H9 (cell line): ENCODE data around the gene PDE4B. TPM values are rescaled to one million over a fixed set of nuclear protein-coding genes. Genes with fewer than 3 reads are reported as not detected.

Source experiments
- DNase-seq: peaks from one replicate; pipeline ENCODE4 v3.0.0-alpha.2; 2017
- H2AFZ ChIP-seq: one replicate; pipeline ENCODE4 v1.6.1; 2013; ENCODE audit warnings: mild to moderate bottlenecking, low read length, control low read depth, moderate library complexity
- H2AK5ac ChIP-seq: 2 replicates; pipeline ENCODE4 v1.6.1; 2013; ENCODE audit warnings: low read length, control low read depth, mixed read lengths; ENCODE audit not compliant: insufficient read length
- H2BK120ac ChIP-seq: one replicate; pipeline ENCODE4 v1.6.1; 2013; ENCODE audit warnings: low read depth, mild to moderate bottlenecking, low read length, control low read depth, inconsistent platforms; ENCODE audit not compliant: poor library complexity, severe bottlenecking
- H2BK12ac ChIP-seq: 2 replicates; pipeline ENCODE4 v1.6.1; 2013; ENCODE audit warnings: low read length, control low read depth, mixed read lengths, low read depth; ENCODE audit not compliant: insufficient read length
- H2BK15ac ChIP-seq: 2 replicates; pipeline ENCODE4 v1.6.1; 2013; ENCODE audit warnings: low read depth, low read length, control low read depth
- H2BK20ac ChIP-seq: one replicate; pipeline ENCODE4 v1.6.1; 2013; ENCODE audit warnings: low read depth, mild to moderate bottlenecking, low read length, control low read depth, inconsistent platforms; ENCODE audit not compliant: poor library complexity, severe bottlenecking
- H2BK5ac ChIP-seq: 2 replicates; pipeline ENCODE4 v1.6.1; 2013; ENCODE audit warnings: low read length, control low read depth, mixed read lengths; ENCODE audit not compliant: insufficient read length
- H3K14ac ChIP-seq: 2 replicates; pipeline ENCODE4 v1.6.1; 2013; ENCODE audit warnings: low read length, control low read depth; ENCODE audit not compliant: insufficient read depth
- H3K18ac ChIP-seq: 2 replicates; pipeline ENCODE4 v1.6.1; 2013; ENCODE audit warnings: low read depth, mild to moderate bottlenecking, mixed read lengths, low read length, control low read depth; ENCODE audit not compliant: insufficient read length
- H3K23ac ChIP-seq: 2 replicates; pipeline ENCODE4 v1.6.1; 2013; ENCODE audit warnings: low read length, control low read depth, mixed read lengths, low read depth; ENCODE audit not compliant: insufficient read length
- H3K23me2 ChIP-seq: 2 replicates; pipeline ENCODE4 v1.6.1; 2013; ENCODE audit warnings: low read depth, mild to moderate bottlenecking, mixed read lengths, low read length, control low read depth; ENCODE audit not compliant: insufficient read length, poor library complexity, severe bottlenecking
- H3K27ac ChIP-seq: 2 replicates; pipeline ENCODE4 v1.5.1; 2013; ENCODE audit warnings: low read length, control low read depth, mixed read lengths, low read depth; ENCODE audit not compliant: insufficient read length
- H3K27me3 ChIP-seq: 2 replicates; pipeline ENCODE4 v1.6.1; 2013; ENCODE audit warnings: low read length, control low read depth, inconsistent platforms; ENCODE audit not compliant: insufficient read depth
- H3K4ac ChIP-seq: 2 replicates; pipeline ENCODE4 v1.6.1; 2013; ENCODE audit warnings: low read depth, mild to moderate bottlenecking, control low read depth, inconsistent platforms, low read length, moderate library complexity
- H3K4me1 ChIP-seq: 2 replicates; pipeline ENCODE4 v1.6.1; 2013; ENCODE audit warnings: low read length, control low read depth, inconsistent platforms; ENCODE audit not compliant: insufficient read depth
- H3K4me2 ChIP-seq: 2 replicates; pipeline ENCODE4 v1.6.1; 2013; ENCODE audit warnings: low read length, control low read depth, mixed read lengths; ENCODE audit not compliant: insufficient read length, insufficient read depth
- H3K56ac ChIP-seq: 2 replicates; pipeline ENCODE4 v1.6.1; 2013; ENCODE audit warnings: low read depth, mild to moderate bottlenecking, mixed read lengths, low read length, control low read depth; ENCODE audit not compliant: insufficient read length
- H3K79me1 ChIP-seq: 2 replicates; pipeline ENCODE4 v1.6.1; 2013; ENCODE audit warnings: low read depth, mild to moderate bottlenecking, moderate library complexity, low read length, control low read depth, inconsistent platforms; ENCODE audit not compliant: insufficient read depth, poor library complexity, severe bottlenecking
- H3K79me2 ChIP-seq: 2 replicates; pipeline ENCODE4 v1.6.1; 2013; ENCODE audit warnings: low read length, control low read depth, inconsistent platforms; ENCODE audit not compliant: insufficient read depth
- H3K9ac ChIP-seq: 2 replicates; pipeline ENCODE4 v1.6.1; 2013; ENCODE audit warnings: low read length, control low read depth, mixed read lengths; ENCODE audit not compliant: insufficient read length; ENCODE audit errors: extremely low read depth
- H3K9me3 ChIP-seq: one replicate; pipeline ENCODE4 v1.6.1; 2013; ENCODE audit warnings: low read depth, low read length, inconsistent platforms; ENCODE audit not compliant: control insufficient read depth
- H3T11ph ChIP-seq: one replicate; pipeline ENCODE4 v1.6.1; 2013; ENCODE audit warnings: mild to moderate bottlenecking, low read length, control low read depth, inconsistent platforms
- H4K20me1 ChIP-seq: one replicate; pipeline ENCODE4 v1.6.1; 2013; ENCODE audit not compliant: control insufficient read depth, insufficient read length, insufficient read depth
- H4K5ac ChIP-seq: 2 replicates; pipeline ENCODE4 v1.6.1; 2013; ENCODE audit warnings: low read depth, mild to moderate bottlenecking, mixed read lengths, low read length, control low read depth; ENCODE audit not compliant: insufficient read length
- H4K8ac ChIP-seq: replicated peaks from 2 replicates; pipeline ENCODE4 v1.6.1; 2013; ENCODE audit warnings: low read length, control low read depth, mixed read lengths, low read depth; ENCODE audit not compliant: insufficient read length
- H4K91ac ChIP-seq: 2 replicates; pipeline ENCODE4 v1.6.1; 2013; ENCODE audit warnings: low read depth, mild to moderate bottlenecking, moderate library complexity, mixed read lengths, low read length, control low read depth; ENCODE audit not compliant: insufficient read length
- H3K27ac Mint-ChIP-seq, 3 experiments: 2 replicates in 2 of 3; 3 replicates in 1 of 3; pipeline ENCODE4 v1.8.0; 2020 to 2021; ENCODE audit warnings: mixed read lengths in 3 of 3, mild to moderate bottlenecking in 1 of 3, moderate library complexity in 1 of 3
- H3K27me3 Mint-ChIP-seq: 2 replicates; pipeline ENCODE4 v1.8.0; 2021; ENCODE audit warnings: low read depth, mild to moderate bottlenecking, moderate library complexity, mixed read lengths
- H3K36me3 Mint-ChIP-seq, 3 experiments: 2 replicates in 2 of 3; 3 replicates in 1 of 3; pipeline ENCODE4 v1.8.0; 2020 to 2021; ENCODE audit warnings: low read depth in 3 of 3, mixed read lengths in 3 of 3; ENCODE audit not compliant: insufficient read depth in 1 of 3
- H3K4me1 Mint-ChIP-seq, 2 experiments: 2 replicates each; pipeline ENCODE4 v1.8.0; 2020; ENCODE audit warnings: mixed read lengths in 2 of 2
- H3K4me3 Mint-ChIP-seq, 2 experiments: 2 replicates in 1 of 2; 3 replicates in 1 of 2; pipeline ENCODE4 v1.8.0; 2020 to 2021; ENCODE audit warnings: mild to moderate bottlenecking in 2 of 2, mixed read lengths in 2 of 2, moderate library complexity in 1 of 2
- H3K9me3 Mint-ChIP-seq, 2 experiments: 2 replicates in 1 of 2; 3 replicates in 1 of 2; pipeline ENCODE4 v1.8.0; 2020; ENCODE audit warnings: mild to moderate bottlenecking in 2 of 2, mixed read lengths in 2 of 2, moderate library complexity in 1 of 2
- total RNA-seq: library from RNA; stranded (reverse); gene quantifications from 2 replicates; pipeline ENCODE4 v1.2.1, GENCODE V29; 2021
- TF ChIP-seq, protein P1 (sequence below): fragments of 200-600 bp; sonication (generic); conservative IDR thresholded peaks from 3 replicates; pipeline ENCODE4 v1.8.0; 2021; ENCODE audit warnings: antibody characterized with exemption, mild to moderate bottlenecking

The PDE4B gene
- total RNA-seq, 1 experiment from 2014 or later, result 19.8 TPM

DNA sequence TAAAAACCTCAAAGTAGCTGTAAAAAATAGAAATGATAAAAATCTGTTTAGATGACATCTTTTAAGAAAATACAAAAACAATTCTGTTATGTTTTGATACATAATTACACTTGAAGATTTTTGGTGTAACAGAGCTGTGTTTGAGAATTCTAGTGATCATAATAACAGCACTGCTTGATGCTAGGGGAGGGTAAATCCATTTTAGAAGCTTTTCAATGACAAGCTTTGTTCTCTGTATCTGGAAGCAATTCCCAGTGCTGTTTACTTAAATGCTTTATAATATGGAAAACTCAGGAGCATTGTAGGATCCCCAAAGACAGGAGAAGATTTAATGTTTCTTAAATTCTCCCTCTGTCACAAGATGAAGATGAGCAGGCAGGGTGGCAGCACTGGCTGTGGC lies 359.3 kb downstream of the PDE4B start:
- H3K56ac ChIP-seq, result no peak overlapping the region
- no peak overlapping the region for H2AK5ac ChIP-seq
- no peak overlapping the region for H2BK15ac ChIP-seq
- H3K9ac ChIP-seq, result no peak overlapping the region
- Mint-ChIP-seq H3K27me3 (peaks cover 8% of the 10 kb centered on the region), H3K4me1 (peaks cover 7 to 8% of the 10 kb centered on the region in 2 experiments), H3K4me3 (no peak overlapping the region), H3K9me3 (no peaks in the 10 kb centered on the region; a peak in 1 of 5 replicates), H3K27ac (no peak overlapping the region), H3K36me3 (no peaks in the 10 kb centered on the region)
- no peak for DNase-seq
- H3K9me3 ChIP-seq, result no peaks in the 10 kb centered on the region
- H3K79me2 ChIP-seq, result no peaks in the 10 kb centered on the region
- no peak overlapping the region for H2BK120ac ChIP-seq
- no peak overlapping the region for H2BK20ac ChIP-seq
- no peak overlapping the region for H2BK5ac ChIP-seq
- no peaks in the 10 kb centered on the region for H3K4me1 ChIP-seq
- H4K20me1 ChIP-seq, result no peaks in the 10 kb centered on the region
- H3T11ph ChIP-seq, result no peak overlapping the region
- H4K8ac ChIP-seq, result no peak overlapping the region
- H4K5ac ChIP-seq, result no peak overlapping the region
- no peak overlapping the region for H3K18ac ChIP-seq
- H3K27me3 ChIP-seq, result no peaks in the 10 kb centered on the region
- no peak overlapping the region for H3K4me2 ChIP-seq
- H4K91ac ChIP-seq, result no peak overlapping the region
- TF ChIP-seq, protein P1, sequence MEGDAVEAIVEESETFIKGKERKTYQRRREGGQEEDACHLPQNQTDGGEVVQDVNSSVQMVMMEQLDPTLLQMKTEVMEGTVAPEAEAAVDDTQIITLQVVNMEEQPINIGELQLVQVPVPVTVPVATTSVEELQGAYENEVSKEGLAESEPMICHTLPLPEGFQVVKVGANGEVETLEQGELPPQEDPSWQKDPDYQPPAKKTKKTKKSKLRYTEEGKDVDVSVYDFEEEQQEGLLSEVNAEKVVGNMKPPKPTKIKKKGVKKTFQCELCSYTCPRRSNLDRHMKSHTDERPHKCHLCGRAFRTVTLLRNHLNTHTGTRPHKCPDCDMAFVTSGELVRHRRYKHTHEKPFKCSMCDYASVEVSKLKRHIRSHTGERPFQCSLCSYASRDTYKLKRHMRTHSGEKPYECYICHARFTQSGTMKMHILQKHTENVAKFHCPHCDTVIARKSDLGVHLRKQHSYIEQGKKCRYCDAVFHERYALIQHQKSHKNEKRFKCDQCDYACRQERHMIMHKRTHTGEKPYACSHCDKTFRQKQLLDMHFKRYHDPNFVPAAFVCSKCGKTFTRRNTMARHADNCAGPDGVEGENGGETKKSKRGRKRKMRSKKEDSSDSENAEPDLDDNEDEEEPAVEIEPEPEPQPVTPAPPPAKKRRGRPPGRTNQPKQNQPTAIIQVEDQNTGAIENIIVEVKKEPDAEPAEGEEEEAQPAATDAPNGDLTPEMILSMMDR, result no peak
- no peak overlapping the region for H2BK12ac ChIP-seq
- no peak overlapping the region for H3K14ac ChIP-seq
- no peak overlapping the region for H3K23ac ChIP-seq
- H3K23me2 ChIP-seq, result no peaks in the 10 kb centered on the region
- H3K79me1 ChIP-seq, result no peaks in the 10 kb centered on the region
- H2AFZ ChIP-seq, result no peak overlapping the region
- H3K4ac ChIP-seq, result no peak overlapping the region
- no peak overlapping the region for H3K27ac ChIP-seq
